ENCODE measurements around the gene FAM193B. TPM values are rescaled to one million over a fixed set of nuclear protein-coding genes. Genes with fewer than 3 reads are reported as not detected.

Gene FAM193B
- total and polyA plus RNA-seq, 2 of the 13 experiments (the other 11 are each of a cell fraction or from before 2014, with no cell fraction given), result 21.2 to 40.9 TPM

- peak; percentile 24; the same call in 1 of the 2 replicates for TF ChIP-seq ARID4A (CRISPR knock-in tag; IDR thresholded peaks at IDR 0.05; ENCODE audit: borderline replicate concordance)
- peak; percentile 26; the same call in 1 of the 2 replicates for TF ChIP-seq POLR2G (IDR thresholded peaks at IDR 0.05; ENCODE audit: low read depth, low read length)
- TF ChIP-seq ZNF281 (CRISPR knock-in tag; IDR thresholded peaks at IDR 0.05; ENCODE audit: borderline replicate concordance), result peak; percentile 61; the same call in 1 of the 2 replicates
- TF ChIP-seq CHCHD3 (CRISPR knock-in tag; IDR thresholded peaks at IDR 0.05), result no peak
- 0 out of 2 replicates have a peak, but pooled peaks have one; percentile 17 for TF ChIP-seq THAP11 (CRISPR knock-in tag; IDR thresholded peaks at IDR 0.05)
- peak; percentile 19; the same call in 1 of the 2 replicates for TF ChIP-seq ZNF331 (CRISPR knock-in tag; IDR thresholded peaks at IDR 0.05)
- no peak for TF ChIP-seq LCORL (IDR thresholded peaks at IDR 0.05)
- TF ChIP-seq LCORL (CRISPR knock-in tag; IDR thresholded peaks at IDR 0.05), result 0 out of 2 replicates have a peak, but pooled peaks have one; percentile 23
- TF ChIP-seq KAT7 (CRISPR knock-in tag; IDR thresholded peaks at IDR 0.05; ENCODE audit: borderline replicate concordance), result no peak
- TF ChIP-seq HNRNPLL (IDR thresholded peaks at IDR 0.05; ENCODE audit: low read depth, low read length, poor library complexity, severe bottlenecking), result peak; percentile 67
- TF ChIP-seq, protein P1, sequence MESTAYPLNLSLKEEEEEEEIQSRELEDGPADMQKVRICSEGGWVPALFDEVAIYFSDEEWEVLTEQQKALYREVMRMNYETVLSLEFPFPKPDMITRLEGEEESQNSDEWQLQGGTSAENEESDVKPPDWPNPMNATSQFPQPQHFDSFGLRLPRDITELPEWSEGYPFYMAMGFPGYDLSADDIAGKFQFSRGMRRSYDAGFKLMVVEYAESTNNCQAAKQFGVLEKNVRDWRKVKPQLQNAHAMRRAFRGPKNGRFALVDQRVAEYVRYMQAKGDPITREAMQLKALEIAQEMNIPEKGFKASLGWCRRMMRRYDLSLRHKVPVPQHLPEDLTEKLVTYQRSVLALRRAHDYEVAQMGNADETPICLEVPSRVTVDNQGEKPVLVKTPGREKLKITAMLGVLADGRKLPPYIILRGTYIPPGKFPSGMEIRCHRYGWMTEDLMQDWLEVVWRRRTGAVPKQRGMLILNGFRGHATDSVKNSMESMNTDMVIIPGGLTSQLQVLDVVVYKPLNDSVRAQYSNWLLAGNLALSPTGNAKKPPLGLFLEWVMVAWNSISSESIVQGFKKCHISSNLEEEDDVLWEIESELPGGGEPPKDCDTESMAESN (CRISPR knock-in tag; conservative IDR thresholded peaks at IDR 0.05), result peak; percentile 49; the same call in 1 of the 2 replicates
- peak; percentile 12; the same call in 1 of the 2 replicates for TF ChIP-seq FOSL2 (CRISPR knock-in tag; IDR thresholded peaks at IDR 0.05)
- peak; percentile 64 for TF ChIP-seq RBFOX2 (IDR thresholded peaks at IDR 0.05; ENCODE audit: low read depth, low read length)
- TF ChIP-seq POLR2A (IDR thresholded peaks at IDR 0.05; ENCODE audit: insufficient read depth in 1 of 2, low read depth in 2 of 2, low read length in 2 of 2), result peak in 1 of 2 experiments; percentile 42; a peak in 1 of 4 replicates
- TF ChIP-seq XRCC5 (optimal IDR thresholded peaks at IDR 0.05; ENCODE audit: low read length), result peak; percentile 20
- TF ChIP-seq ARNT2 (CRISPR knock-in tag; IDR thresholded peaks at IDR 0.05; ENCODE audit: low read depth), result 0 out of 2 replicates have a peak, but pooled peaks have one; percentile 46
- 0 out of 2 replicates have a peak, but pooled peaks have one; percentile 18 for TF ChIP-seq SAFB2 (CRISPR knock-in tag; IDR thresholded peaks at IDR 0.05; ENCODE audit: borderline replicate concordance, low read depth)
- TF ChIP-seq SP1 (IDR thresholded peaks at IDR 0.05), result no peak
- TF ChIP-seq SP1 (CRISPR knock-in tag; IDR thresholded peaks at IDR 0.05), result 0 out of 2 replicates have a peak, but pooled peaks have one; percentile 17
- no peak for TF ChIP-seq STAT5B (CRISPR knock-in tag; IDR thresholded peaks at IDR 0.05)
Measured at GRCh38 chr5:177472460-177473442, 81.6 kb downstream of the FAM193B start (continued).
